GM12801 (cell line): ENCODE results near the gene ARHGEF40.

Experiments used
- TF ChIP-seq, protein P1 (sequence below): IDR thresholded peaks from one replicate; pipeline ENCODE4 v1.5.1; 2011; ENCODE audit warnings: control low read depth; ENCODE audit not compliant: insufficient read length; ENCODE audit errors: extremely low read depth

The ARHGEF40 gene

DNA sequence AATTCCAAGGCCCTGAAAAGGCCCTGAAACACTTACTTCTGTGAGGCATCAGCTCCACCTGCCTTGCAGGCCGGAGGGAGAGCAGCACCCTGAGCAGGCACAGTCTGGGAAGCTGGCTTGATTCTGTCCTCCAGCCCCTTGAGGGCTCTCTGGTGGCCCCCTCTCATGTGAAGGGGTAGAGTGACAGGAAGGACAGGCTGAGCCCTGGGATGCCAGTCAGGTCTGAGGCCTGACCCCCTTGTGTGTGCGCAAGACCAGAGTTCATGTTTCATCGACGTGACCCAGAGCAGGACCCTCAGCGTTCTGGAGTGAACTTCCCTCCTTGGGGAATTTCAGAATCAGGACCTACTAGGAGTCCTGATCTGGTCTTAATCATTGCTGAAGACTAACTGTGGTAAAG, 11.2 kb upstream of the ARHGEF40 start:
- TF ChIP-seq, protein P1, sequence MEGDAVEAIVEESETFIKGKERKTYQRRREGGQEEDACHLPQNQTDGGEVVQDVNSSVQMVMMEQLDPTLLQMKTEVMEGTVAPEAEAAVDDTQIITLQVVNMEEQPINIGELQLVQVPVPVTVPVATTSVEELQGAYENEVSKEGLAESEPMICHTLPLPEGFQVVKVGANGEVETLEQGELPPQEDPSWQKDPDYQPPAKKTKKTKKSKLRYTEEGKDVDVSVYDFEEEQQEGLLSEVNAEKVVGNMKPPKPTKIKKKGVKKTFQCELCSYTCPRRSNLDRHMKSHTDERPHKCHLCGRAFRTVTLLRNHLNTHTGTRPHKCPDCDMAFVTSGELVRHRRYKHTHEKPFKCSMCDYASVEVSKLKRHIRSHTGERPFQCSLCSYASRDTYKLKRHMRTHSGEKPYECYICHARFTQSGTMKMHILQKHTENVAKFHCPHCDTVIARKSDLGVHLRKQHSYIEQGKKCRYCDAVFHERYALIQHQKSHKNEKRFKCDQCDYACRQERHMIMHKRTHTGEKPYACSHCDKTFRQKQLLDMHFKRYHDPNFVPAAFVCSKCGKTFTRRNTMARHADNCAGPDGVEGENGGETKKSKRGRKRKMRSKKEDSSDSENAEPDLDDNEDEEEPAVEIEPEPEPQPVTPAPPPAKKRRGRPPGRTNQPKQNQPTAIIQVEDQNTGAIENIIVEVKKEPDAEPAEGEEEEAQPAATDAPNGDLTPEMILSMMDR, result no peak

DNA sequence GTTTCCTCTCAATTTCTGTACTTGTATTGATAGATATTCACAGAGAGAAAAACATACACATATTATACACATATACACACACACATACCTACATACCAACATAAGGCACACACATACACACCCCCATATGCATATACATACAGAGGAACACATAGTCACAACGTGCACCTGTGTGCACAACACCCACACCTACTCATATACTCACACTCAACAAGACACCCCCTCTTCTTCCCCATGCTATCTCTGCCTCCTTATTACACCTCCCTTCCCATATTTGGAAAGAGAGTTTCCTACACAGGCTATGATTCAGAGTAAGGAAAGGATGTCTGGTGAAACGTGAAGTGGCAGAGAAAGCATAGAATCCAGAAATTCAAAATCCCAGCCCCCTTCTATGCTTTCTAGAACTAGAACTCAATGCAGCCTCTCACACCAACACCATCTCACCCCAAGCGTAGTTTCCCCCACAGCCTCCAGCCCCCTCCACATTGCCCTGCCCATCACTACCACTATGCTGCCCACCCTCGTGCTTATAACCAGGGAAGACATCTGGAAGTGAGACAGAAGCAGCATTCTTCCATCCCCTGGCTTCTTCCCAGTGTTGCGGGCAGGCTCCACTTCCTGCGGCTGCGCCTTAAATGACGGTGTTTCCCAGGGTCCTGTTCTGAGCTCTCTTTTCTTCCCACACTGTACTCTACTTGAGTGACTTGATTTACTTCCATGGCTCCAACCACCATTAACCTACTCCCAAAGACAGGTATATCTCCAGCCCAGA, 10.1 kb upstream of the ARHGEF40 start:
- TF ChIP-seq, protein P1, result no peak

DNA sequence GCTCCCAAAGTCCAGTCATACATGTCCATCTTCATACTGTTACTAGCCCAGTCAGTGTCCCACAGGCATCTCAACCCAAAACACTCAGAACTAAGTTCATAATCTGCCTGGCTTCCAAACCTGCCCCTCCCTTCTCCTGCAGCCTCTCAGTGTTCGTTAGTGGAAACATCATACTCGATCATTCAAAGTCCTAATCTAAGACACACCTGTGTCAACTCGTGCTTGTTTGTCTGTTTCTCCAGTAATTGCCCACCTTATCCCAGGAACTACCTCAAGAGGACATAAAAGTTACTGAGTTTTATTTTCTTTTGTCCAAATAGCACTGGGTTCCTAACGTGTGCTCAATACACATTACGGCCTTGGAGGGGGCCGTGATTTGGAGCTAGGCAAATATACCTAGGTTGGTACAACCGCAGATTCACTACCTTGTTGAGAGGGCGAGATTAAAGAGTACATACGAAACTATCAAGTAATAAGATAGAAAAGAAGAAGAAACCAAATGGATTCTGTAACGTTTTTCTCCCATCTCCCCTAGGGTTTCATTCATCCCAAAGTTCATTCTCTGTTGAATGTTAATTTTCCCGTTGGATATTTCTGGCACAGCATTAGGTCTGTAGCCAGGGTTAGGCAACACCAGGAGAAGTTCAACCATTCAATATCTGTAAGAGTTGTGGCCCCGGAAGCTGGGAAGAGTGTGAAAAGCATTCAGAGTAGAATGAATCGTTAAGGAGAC, 9.3 kb upstream of the ARHGEF40 start:
- TF ChIP-seq, protein P1, result no peak

DNA sequence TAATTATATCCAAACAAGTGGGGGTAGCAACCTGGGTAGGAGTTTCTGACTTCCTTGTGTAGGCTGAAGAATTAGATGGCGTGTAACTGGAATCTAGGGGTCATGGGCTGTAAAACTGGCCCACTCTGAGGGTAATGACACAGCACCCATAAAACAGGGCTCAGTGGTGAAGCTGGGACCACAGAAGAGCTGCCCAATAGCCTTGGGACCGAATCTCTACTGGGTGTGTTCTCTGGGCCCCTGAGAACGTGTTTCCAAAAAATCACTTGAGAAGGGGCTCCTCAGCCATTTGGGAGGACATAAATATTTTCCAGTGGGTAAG, 8.8 kb upstream of the ARHGEF40 start:
- TF ChIP-seq, protein P1, result no peak

DNA sequence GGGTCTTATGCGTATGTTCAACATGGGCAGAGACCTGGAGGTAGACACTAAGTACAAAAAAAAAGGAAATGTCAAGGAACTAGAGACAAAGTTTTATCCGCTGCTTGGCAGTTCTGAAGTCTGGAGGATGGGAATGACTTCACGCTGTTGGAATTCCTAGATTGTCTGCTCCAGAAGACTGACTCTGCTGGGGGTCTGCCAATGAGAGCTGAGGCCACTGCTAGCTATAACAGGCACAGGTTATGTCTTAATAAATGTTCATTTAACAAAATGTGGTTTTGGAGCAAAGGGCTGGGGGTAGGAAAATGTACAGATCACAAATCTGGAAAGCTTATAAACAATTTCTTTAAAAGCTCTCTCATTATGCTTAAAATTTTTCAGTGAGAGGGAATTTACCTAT, 6.6 kb upstream of the ARHGEF40 start:
- TF ChIP-seq, protein P1, result no peak

DNA sequence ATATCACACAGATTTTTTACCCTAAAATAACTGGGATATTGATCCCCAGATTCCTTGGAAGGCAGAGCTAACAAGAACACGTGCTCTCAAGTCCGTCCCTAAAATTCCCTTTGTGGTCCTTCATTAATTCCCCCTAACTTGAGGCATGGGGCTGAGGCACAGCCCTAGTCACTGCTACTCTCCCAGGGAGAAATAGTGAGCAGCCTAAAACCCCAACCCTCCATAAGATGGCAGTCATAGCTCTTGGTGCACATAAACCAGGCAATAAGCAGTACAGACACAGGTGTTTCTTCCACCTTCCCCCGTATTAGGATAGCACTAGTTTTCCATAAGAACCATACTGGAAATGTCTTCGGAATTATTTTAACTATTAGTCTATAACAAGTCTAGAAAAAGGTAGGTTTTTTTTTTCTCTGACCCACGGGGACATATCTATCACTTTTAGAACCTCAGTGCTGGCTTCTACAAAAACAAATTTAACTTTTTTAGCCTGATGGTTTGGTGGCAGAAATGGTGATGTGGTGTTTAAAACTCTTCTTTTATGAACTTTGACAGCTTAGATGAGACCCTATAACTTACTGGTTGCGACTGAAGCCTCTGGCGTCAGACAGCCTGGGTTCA, 3.1 kb upstream of the ARHGEF40 start:
- TF ChIP-seq, protein P1, result no peak

DNA sequence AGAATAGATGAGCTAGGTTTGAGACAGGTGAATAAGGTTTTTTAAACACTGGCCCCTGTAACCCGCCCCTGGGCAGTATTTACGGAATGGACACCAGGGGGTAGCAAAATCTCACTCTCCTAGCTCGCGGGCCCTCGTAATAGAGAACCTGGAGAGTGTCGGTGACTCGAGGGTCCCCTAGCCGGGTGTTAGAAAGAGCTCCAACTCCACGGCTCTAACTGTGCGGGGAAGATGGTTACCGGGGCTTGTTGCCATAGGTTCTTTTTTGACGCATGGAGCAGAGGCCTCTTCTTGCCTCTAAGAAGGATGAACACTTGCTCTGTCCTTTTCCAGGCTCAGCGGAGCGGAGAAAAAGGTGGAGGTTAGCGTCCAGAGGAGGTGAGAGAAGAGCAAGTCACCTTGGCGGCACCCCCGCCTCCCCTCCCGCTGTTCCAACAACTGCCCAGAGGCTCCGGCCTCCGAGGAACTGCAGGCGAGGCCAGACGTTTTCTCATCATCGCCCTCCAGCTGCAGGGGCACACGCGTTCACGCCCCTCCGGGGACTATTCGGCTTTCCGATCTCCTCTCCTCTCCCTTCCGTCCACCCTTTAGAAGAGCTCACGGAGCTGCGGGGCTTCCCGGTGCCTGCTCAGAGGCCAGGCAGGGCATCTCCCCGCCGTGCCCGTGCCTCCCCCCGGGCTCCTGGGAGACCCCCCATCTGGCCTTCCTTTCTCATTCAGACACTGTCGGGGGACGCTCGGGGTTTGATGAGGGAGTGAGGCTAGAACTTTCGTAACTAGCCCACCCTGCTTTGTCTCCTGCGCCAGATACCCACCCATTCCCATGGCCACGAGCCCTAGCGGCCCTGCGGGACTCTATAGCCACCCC, 1.4 kb upstream of the ARHGEF40 start:
- TF ChIP-seq, protein P1, result no peak
